ENCODE data around the gene TNFSF10.

TNFSF10 gene

DNA sequence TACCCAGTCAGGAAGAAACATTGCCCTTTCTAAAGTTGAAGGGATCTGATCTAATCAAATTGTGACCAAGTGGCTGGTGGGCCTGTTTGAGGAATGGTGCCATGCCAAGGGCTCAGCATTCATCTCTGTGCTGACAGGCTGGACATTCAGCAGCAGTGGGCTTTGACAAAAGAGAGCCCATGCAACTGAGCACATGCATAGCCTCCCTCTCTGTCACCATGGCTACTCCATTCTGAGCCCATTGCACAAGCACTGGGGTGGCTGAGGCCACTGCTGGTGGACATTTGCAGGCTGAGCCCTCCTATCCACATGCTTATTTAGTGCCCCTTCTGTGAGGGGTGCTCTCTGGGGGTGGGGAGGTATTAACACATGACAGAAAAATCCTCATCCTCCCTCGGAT lies 28.6 kb upstream of the TNFSF10 start:
- TF ChIP-seq, protein P1, sequence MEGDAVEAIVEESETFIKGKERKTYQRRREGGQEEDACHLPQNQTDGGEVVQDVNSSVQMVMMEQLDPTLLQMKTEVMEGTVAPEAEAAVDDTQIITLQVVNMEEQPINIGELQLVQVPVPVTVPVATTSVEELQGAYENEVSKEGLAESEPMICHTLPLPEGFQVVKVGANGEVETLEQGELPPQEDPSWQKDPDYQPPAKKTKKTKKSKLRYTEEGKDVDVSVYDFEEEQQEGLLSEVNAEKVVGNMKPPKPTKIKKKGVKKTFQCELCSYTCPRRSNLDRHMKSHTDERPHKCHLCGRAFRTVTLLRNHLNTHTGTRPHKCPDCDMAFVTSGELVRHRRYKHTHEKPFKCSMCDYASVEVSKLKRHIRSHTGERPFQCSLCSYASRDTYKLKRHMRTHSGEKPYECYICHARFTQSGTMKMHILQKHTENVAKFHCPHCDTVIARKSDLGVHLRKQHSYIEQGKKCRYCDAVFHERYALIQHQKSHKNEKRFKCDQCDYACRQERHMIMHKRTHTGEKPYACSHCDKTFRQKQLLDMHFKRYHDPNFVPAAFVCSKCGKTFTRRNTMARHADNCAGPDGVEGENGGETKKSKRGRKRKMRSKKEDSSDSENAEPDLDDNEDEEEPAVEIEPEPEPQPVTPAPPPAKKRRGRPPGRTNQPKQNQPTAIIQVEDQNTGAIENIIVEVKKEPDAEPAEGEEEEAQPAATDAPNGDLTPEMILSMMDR (conservative IDR thresholded peaks at IDR 0.05; ENCODE audit: low read length), result no peak
- no peak for TF ChIP-seq EZH2phosphoT487 (IDR thresholded peaks at IDR 0.05; ENCODE audit: borderline replicate concordance)
- Histone ChIP-seq H3K9me3 (ENCODE audit: insufficient read depth, low read depth, low read length) (no peaks in the 10 kb centered on the region), H3K4me1 (ENCODE audit: insufficient read depth, low read length, poor library complexity, severe bottlenecking) (no peaks in the 10 kb centered on the region), H3K4me2 (ENCODE audit: low read depth, low read length, poor library complexity, severe bottlenecking) (no peak overlapping the region), H3K79me2 (ENCODE audit: insufficient read depth, low read length) (no peaks in the 10 kb centered on the region), H4K20me1 (ENCODE audit: insufficient read depth, low read length, poor library complexity, severe bottlenecking) (no peaks in the 10 kb centered on the region), H3F3A (ENCODE audit: low read depth) (no peaks in the 10 kb centered on the region), H3K36me3 (ENCODE audit: insufficient read depth, low read length) (no peaks in the 10 kb centered on the region), H3K9me2 (replicated peaks; ENCODE audit: low read depth, low read length) (no peaks in the 10 kb centered on the region), H2AFZ (ENCODE audit: low read length) (no peak overlapping the region), H3K4me3 (ENCODE audit: low read length, poor library complexity, severe bottlenecking) (no peak overlapping the region), H3K27me3 (ENCODE audit: insufficient read depth, low read length, poor library complexity, severe bottlenecking) (no peaks in the 10 kb centered on the region), H3K9ac (ENCODE audit: low read depth, low read length, poor library complexity, severe bottlenecking) (no peak overlapping the region)

DNA sequence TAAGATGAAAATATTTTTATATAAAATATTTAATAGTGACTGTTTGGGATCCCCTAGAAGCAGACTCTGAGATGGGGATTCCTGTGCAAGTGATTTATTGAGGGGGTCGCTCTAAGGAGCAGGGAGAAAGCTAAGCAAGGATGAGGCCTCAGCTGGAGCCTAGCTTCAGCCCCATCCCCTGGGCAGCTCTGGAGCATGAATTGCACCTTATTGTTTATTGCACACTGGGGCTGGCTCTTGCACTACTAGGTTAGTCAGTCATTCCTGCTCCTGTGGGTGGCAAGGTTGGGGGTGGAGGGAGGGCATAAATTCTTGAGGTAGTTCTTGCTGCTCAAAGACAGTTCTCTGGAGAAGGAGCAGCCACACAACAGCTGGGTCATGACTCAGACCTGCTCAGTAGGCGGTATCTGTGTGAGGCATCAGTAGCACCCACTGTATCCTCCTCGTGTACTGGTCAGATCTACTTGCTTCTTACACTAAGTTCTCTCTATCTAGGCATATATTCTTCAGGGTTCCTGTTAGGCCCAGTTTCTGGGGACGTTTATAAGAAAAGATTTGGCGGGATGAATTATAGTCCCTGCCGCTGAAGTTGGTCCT lies 27.2 kb upstream of the TNFSF10 start:
- H3K4me1 ChIP-seq (ENCODE audit: insufficient read depth, low read length, poor library complexity, severe bottlenecking), result no peaks in the 10 kb centered on the region

DNA sequence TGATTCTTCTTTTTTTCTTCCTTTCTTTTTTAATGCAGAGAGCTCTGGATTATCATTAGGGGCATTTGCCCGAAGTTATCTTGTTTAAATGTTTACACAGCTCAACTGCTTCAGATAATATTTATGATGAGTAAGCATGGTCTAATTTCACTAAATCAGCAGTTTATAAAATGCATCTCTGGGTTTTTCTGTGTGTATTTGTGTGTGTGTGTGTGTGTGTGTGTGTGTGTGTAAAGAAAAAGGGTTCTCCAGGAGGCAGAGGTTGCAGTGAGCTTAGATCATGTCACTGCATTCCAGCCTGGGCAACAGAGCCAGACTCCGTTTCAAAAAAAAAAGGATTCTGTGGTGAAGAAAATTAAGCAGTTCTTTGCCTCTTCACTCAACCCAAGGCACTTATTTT lies 25.9 kb upstream of the TNFSF10 start:
- Histone ChIP-seq H2AFZ (ENCODE audit: low read length) (no peak overlapping the region), H3K9me2 (replicated peaks; ENCODE audit: low read depth, low read length) (no peaks in the 10 kb centered on the region), H3F3A (ENCODE audit: low read depth) (no peaks in the 10 kb centered on the region), H3K9me3 (ENCODE audit: insufficient read depth, low read depth, low read length) (no peaks in the 10 kb centered on the region), H3K4me3 (ENCODE audit: low read length, poor library complexity, severe bottlenecking) (no peak overlapping the region), H3K4me1 (ENCODE audit: insufficient read depth, low read length, poor library complexity, severe bottlenecking) (no peaks in the 10 kb centered on the region), H3K4me2 (ENCODE audit: low read depth, low read length, poor library complexity, severe bottlenecking) (no peak overlapping the region), H4K20me1 (ENCODE audit: insufficient read depth, low read length, poor library complexity, severe bottlenecking) (no peaks in the 10 kb centered on the region), H3K27me3 (ENCODE audit: insufficient read depth, low read length, poor library complexity, severe bottlenecking) (no peaks in the 10 kb centered on the region), H3K9ac (ENCODE audit: low read depth, low read length, poor library complexity, severe bottlenecking) (no peak overlapping the region), H3K79me2 (ENCODE audit: insufficient read depth, low read length) (no peaks in the 10 kb centered on the region), H3K36me3 (ENCODE audit: insufficient read depth, low read length) (no peaks in the 10 kb centered on the region)
- TF ChIP-seq EZH2phosphoT487 (IDR thresholded peaks at IDR 0.05; ENCODE audit: borderline replicate concordance), result no peak
- TF ChIP-seq, protein P1 (conservative IDR thresholded peaks at IDR 0.05; ENCODE audit: low read length), result no peak

More for the DNA sequence above, 27.2 kb upstream of the TNFSF10 start:
- H3K9me2 ChIP-seq (replicated peaks; ENCODE audit: low read depth, low read length), result no peaks in the 10 kb centered on the region
- no peak overlapping the region for H3K4me3 ChIP-seq (ENCODE audit: low read length, poor library complexity, severe bottlenecking)
- H4K20me1 ChIP-seq (ENCODE audit: insufficient read depth, low read length, poor library complexity, severe bottlenecking), result no peaks in the 10 kb centered on the region
- no peak overlapping the region for H2AFZ ChIP-seq (ENCODE audit: low read length)
- H3K27me3 ChIP-seq (ENCODE audit: insufficient read depth, low read length, poor library complexity, severe bottlenecking), result no peaks in the 10 kb centered on the region
- no peak overlapping the region for H3K4me2 ChIP-seq (ENCODE audit: low read depth, low read length, poor library complexity, severe bottlenecking)
- no peaks in the 10 kb centered on the region for H3K9me3 ChIP-seq (ENCODE audit: insufficient read depth, low read depth, low read length)
- no peak overlapping the region for H3K9ac ChIP-seq (ENCODE audit: low read depth, low read length, poor library complexity, severe bottlenecking)
- no peaks in the 10 kb centered on the region for H3K36me3 ChIP-seq (ENCODE audit: insufficient read depth, low read length)
- H3K79me2 ChIP-seq (ENCODE audit: insufficient read depth, low read length), result no peaks in the 10 kb centered on the region
- TF ChIP-seq, protein P1 (conservative IDR thresholded peaks at IDR 0.05; ENCODE audit: low read length), result no peak
- TF ChIP-seq EZH2phosphoT487 (IDR thresholded peaks at IDR 0.05; ENCODE audit: borderline replicate concordance), result no peak
- H3F3A ChIP-seq (ENCODE audit: low read depth), result no peaks in the 10 kb centered on the region

All from Loucy (cell line).